Stimulated activated CD4-positive, alpha-beta T cell treated with anti-CD3 and anti-CD28 coated beads, Interleukin-2, amount 100 ng/mL, for 4 hours (primary cell): ENCODE measurements around the gene NFATC2.
"Not testable (repeated sequence)": the region's sequence is repeated elsewhere in the genome, so short reads cannot be mapped to it uniquely, and the experiment has no call there.

Experiments
- DNase-seq: peaks from one replicate; pipeline ENCODE4 v3.0.0-alpha.2; 2020; ENCODE audit warnings: low read depth

NFATC2 gene

DNA sequence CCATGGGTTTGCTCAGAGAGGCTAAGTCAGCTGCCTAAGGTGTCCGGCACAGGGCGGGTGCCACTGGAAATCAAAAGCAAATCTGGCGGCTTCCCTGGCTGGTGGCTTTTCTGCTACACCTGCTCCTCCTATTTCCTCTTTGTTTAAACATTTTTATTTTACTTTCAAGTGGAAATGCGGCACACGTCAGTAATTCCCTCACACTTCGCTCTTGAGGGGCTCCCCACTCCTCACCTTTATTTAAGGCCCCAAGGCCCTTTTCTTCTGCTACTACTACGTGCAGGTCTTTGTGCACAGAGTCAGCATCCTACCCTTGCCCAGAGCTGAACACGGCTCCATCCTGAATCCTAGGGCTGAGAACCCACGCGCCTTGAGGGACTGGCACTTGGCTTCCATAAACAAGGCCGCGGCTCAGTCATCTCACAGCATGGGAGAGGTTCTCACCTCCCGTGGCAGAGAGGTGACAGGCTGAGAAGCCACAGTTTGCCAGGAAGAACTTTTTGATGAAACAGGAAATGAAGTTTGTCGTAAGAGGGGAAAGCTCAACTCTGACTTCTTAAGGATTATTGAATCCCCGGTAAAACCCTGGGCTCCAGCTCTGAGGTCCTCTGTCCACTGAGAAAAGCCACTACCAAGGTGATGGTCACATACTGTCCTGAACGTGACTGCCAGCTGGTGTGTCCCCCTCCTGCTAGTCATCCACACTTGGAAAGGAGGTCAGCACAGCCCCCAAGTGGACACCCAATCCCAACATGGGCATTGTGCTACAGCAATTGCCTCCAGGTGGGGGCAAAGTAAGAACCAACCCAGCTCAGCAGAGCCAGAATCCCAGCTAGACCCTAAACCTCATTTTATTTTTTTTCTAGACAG is 48.0 kb downstream of the NFATC2 start:
- no peak for DNase-seq

DNA sequence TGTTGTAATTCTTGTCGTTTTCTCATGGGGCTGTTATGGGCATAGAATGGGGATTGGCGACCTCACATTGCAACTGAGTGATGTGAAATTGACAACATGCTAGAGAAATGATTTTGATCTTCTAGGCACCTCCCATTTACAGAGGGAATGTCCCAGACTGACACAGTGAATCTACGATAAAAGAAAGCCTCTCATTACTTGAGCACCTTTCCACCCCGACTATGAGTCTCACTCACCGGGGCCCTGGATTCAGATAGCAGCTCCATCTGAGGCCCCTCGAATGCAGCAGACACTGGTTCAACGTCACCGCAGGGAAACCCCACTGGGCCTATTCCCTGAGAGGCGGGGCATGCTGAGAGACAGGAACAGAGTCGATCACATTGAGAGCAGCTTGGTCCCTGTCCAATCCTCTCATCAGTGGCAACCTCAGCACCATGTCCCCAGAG is 49.1 kb downstream of the NFATC2 start:
- DNase-seq: no peak

DNA sequence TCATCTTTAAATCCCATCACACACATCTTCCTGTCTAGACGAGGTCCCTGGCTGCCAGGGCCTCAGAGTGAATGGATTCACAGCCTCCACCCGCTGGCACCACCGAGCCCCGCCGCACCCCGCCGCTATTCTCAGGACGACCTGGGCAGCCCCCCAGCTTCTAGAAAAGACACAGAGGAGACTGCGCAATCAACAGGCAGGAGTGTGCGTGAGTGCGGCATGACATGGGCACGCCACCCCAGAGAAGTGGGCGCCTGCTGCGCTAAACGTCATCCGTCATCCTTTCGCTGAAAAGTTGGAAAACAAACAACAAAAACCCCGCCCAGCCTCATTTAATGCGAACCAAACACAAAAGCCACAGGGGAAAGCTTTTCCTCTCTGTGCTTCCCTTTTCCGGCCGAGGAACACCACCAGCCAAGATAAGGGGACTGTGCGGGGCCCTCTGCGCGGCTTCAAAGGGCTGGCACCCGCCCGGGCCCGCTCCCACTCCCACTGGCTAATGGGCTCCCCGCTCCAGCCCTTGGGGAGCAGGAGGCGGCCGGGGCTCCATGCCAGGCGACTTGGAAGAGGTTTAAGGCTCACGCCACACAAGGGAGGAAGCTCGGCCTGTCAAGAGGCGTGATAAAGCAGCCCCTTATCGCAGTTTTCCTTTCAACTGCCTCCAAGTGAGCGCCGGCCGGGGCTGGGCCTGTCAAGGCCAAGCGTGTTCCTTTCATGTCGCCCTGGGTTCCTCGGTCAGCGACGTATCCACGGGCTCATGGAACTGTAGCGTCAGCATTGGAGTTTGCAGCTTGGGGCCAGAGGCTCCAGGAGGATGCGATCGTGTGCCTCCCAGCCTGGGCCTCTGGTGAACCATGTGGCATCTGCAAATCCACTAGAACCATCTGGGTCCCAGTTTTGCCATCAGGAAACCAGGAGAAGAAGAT is 50.1 kb downstream of the NFATC2 start:
- DNase-seq: no peak

DNA sequence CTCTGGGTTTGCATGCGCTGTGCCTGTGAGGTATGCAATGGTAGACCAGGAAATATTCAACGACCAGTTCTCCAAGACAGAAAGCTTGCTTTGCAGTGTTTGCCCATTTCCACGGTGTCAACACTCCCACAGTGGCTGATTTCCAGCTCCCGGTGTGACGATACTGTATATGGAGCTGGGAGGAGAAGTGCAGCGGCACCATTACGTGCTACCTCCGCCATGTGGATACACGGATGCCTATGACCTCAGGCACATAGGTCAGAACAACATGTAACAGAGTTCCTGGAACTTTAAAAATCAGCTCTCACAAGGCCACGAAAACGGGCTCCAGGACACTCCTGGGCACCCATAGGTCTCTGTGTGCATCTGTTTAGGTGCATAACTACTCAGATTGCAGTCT is 51.1 kb downstream of the NFATC2 start:
- DNase-seq: no peak

DNA sequence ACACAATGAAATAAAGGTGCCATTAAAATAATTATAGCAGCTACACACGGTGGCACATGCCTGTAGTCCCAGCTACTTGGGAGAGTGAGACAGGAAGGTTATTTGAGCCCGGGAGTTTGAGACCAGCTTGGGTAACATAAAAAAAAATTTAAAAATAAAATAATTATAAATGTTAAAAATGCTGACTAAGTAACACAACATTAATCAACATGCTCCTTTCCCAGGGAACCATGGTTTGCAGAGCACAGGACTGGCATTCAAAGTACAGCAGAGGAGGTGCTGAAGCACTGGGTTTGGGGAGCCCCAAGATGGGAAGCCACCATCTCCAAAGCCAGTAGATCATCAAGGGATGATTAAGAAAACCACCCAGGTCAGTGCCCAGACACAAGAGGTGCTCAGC is 51.9 kb downstream of the NFATC2 start:
- DNase-seq: no peak

DNA sequence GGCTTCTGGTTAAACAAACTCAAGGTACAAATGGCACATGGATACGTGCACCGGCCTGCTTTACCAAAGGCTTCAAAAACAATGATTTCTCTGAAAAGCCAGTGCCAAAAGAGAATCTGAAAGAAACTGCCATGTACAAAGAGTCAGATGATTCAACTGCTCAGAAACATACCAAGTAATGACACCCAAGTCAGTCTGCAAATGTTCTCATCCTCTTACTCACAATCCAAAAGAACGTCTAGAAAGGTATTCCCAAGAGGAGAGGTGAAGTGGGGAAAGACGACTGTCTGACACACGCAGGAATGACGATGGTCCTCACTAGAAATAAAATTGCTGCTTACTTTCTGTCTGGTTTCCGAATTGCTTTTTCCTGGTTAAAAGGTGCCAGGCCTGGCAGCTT is 52.9 kb downstream of the NFATC2 start:
- DNase-seq: no peak

DNA sequence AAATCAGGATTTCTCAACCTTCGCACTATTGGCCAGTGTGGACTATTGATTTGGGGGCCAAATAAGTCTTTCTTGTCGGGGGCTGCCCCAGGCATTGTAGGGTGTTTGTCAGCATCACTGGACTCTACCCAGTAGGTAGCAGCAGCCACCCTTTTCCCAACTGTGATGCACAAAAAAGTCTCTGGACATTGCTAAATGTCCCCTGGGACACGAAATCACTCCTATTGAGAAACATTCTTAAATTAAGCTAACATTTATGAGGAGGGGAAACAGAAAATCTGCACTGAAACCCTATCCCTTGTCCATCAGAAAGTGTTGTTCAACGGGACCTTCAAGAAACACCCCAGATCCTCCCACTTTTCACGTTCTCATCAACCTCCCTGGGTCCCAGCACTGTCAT is 54.2 kb downstream of the NFATC2 start:
- no peak for DNase-seq

DNA sequence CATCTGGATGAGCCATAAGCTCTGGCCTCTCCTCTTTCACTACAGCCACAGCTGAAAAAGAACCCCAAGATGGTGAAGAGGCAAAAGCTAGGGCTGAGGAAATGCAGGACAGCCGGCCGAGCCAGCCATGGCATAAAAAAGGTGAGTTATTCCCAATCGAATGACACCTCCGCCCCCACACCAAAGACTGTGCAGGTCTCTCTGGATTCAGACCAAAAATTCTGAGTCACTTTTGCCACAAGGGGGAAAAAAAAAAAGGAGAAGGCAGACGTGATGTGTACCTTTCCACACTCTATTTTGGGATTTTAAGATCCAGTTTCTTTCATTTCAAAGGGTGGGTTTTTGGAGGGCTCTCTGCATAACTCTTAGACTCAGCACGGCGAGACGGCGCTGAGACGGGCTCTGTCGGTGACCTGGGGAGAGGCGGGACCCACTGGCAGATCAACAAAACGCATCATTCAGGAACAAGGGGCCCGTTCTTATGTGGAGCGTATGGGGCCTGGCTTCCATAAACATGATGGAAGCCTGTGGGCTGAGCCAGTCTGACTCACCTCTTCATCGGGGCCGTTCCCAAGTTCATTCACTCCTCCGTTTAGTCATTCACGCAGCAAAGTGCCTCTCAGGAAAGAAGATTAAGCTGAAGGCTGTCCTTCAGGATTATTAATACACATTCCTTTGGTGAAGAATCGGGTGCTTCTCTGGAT is 54.8 kb downstream of the NFATC2 start:
- DNase-seq: no peak

DNA sequence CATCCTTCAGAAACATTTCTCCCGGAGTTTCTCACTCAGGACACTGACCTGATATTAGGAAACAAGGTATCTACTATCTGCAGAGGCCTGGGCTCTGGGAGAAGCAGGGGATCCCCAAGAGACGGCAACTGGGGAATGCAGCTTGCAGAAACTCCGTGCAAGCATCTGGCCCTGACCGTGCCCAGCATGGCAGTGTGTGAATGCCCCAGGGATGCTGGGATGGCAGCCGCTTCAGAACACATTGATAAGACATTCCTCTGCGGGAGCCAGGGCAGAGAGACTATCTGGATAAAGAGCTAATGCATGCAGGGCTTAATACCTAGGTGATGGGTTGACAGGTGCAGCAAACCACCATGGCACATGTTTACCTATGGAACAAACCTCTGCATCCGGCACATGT is 55.4 kb downstream of the NFATC2 start:
- no peak for DNase-seq

DNA sequence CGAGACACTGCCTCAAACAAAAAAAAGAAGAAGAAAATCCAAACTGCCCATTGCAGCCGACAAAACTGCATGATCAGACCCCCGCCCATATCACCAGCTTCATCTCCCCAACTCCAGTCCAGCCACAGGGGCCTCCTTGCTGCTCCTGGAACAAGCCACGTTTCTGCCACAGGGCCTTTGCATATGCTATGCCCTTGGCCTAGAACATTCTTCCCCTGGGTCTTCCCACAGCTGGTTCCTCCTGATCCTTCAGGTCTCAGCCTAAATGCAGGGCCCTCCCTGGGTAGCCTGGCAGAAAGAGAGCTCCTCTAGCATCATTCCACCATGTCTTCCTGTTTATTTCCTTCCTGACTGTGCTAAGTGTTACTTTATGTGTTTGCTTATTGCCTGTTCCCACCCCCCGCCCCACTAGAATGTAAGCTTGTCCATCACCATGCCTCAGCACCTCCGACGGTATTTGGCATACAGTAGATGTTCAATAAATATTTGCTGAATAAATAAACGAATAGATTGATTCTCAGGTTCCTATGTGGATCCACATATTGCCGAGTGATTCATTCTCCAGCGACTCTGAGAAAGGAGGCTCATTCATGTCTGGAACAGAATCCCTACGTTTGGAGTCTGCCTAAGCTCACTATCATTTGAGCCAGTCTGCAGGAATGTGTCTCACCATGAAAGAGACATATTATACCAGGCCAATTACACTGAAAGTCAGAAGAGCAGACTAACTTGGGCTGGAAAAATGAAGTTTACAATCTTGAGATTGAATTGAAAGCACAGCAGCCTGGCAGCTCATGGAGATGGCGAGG is 56.1 kb downstream of the NFATC2 start:
- DNase-seq: no peak

DNA sequence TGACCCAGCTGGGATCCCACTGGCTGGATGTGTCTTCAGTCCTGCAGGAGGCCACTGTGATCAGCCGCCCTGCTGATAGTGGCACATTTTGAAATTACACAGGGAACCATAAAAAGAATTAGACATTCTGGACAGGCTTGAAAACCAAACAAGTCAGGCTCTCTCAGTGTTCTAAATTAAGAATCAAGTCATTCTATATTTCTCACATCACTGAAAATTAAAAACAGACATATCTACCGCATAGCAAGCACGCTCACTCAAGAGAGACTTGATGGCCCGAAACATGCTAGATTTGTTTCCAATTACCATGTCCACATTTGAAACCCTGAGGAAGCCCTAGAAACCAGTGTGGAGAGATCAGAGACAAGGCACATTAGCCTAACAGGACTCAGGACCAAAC is 57.7 kb downstream of the NFATC2 start:
- DNase-seq: no peak

DNA sequence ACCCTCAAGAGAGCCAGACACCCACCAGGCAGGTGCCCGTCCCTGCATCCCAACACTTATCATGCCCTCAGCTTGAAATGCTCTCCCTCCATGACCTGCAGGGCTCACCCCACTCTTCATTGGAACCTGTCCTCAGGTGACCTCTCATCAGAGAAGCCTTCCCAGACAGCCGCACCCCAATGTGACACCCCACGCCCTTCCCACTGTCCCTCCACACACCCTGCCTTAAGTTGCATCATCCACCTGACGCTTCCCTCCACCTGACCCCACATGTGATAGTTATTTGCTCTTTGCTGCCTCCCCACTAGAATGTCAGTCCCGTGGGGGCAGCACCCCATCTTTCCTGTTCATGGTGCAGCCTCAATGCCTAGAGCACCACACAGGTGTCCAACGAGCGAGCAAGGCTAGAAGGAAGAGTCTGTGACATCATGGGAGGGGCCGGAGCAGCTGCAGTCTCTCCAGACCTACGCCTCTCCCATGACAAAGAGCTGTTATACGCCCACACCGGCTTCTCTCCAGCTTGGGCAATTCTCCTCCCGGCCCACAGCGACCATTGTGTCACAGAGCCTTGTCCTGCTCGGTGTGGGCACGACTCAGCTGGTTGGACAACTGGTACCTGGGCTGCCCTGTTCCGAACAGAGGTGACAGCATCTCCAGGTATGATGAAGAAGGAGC is 58.2 kb downstream of the NFATC2 start:
- DNase-seq: no peak

DNA sequence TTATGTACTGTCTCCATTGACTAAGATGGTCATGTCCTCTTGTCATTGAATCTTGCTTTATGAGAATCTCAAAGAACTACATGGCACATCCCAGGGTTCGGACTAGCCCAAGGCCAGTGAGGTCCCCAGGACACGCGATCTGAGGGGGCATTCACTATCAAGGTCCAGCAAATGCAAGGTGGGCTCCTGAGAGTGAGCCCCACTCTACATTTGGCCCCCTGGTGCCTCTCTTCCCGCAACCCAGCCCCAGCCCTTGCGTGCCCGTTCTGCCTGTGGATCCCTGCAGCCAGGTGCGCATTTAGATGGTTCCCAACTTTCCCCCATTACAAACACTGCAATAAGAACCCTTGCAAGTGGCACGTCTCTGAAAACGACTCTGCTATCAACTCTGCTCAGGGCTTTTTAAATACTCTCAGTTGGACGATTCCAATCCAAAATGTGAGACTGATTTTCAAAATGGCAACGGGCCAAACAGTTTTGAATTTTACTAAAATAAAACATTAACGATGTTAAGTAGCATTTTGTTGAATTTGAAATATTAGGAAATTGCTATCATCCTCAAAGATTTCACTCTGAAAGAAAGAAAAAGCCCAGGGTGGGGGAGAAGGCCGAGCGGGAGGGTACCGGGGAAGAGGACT is 59.6 kb downstream of the NFATC2 start:
- no peak for DNase-seq

DNA sequence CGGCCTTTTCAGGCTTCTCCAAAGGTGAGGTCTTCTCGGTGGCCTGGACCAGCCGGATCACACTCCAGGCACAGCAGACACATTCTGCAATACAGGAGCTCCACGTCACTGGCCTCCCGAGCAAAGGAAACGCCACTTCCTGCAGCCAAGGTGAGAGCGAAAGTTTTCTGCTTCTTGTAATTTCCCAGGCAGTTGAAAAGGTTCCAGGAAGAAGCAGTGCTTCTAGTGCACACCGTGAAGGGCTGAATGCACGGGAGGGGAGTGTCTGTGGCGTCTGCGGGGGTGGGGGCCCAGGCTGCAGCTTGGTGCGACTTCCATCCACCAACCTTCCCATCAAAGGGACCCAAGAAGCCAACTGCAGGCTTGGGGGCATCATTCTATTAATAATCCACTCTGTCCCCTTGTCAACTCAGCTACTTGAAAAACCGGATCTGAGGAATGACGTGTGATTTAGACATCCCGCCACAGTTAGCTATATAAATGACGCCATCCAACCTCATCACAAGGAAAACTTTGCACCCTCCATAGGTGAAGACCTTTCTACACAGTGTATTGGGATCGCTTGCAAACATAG is 61.1 kb downstream of the NFATC2 start:
- peak; percentile 46 for DNase-seq

DNA sequence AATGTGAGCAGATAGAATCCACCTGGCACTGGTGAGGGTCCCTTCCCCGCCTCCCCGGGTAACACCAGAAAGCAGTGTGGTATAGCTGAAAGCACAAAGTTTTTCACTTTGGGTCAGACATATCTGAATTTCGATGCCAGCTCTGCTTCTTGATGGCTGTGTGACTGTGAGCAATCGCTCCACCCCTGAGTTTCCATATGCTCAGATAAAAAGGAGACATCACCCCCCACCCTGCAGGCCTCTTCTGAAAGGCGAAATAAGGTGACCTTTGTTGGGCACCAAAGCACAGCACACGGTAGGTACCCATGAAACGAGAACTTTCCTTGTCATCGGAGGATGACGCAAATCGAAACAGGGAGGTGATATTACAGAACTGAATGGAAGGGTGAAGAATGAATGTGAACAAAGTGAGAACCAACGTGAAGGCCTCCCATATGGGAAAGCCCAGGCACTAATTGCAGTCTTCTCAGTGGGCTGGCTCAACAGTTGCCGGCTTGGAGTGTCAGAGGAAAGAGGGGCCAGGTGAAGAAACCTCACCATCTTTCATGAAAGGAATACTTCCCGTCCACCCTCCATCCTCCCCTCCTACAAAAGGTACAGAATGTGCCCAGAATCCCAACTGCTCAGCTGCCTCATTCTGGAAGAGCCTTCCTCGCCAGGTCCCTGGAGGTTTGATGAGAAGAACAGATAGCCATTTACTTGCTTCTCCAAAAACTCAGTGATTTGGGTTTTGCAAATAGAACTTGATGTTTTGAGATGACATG is 61.8 kb downstream of the NFATC2 start:
- peak; percentile 54 for DNase-seq

DNA sequence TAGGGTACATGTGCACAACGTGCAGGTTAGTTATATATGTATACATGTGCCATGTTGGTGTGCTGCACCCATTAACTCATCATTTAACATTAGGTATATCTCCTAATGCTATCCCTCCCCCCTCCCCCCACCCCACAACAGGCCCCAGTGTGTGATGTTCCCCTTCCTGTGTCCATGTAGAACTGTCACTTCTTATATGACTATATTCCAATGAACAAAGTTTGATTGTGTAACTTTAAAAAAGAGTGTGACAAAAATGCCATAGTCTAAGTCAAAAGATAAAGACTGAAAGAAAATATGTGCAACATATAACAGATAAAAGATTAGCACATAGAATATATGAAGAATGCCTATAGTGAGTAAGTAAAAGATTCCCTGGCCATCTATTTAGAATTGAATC is 66.4 kb downstream of the NFATC2 start:
- DNase-seq: not testable (repeated sequence)

DNA sequence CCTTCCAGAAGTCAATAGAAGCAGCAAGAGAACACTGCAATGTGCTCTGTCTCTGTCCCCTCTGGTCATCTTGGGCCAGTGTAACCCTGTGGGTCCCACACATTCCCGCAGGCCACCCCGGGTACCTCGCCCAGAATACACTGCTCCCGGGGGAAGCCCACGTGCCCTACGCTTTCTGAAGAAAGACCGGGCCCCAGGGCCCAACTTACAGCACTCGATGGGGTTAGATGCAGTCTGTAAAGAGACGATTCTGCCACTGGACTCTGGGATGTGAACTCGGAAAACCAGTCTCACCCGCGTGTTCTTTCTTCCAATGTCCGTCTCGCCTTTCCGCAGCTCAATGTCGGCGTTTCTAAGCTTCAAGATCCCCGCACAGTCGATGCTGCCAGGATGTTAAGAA is 68.7 kb downstream of the NFATC2 start:
- DNase-seq: no peak

DNA sequence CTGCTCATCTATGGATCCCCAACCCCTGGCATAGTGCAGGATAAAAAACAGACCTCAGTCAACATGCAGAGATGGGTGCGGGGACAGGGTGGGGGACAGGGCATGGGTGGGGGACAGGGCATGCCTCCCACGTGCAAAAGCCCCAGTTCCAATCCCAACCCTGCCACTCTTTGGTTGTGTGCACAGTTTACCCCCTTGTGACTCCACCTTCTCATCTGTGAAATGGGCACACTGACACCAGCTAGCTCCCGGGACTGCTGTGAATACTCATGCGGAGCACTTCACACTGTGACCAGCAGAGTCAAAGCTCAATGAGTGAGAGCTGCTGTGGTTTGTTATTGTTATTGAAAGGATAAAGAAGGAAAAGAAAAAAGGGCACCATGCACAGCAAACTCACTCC is 69.3 kb downstream of the NFATC2 start:
- no peak for DNase-seq

DNA sequence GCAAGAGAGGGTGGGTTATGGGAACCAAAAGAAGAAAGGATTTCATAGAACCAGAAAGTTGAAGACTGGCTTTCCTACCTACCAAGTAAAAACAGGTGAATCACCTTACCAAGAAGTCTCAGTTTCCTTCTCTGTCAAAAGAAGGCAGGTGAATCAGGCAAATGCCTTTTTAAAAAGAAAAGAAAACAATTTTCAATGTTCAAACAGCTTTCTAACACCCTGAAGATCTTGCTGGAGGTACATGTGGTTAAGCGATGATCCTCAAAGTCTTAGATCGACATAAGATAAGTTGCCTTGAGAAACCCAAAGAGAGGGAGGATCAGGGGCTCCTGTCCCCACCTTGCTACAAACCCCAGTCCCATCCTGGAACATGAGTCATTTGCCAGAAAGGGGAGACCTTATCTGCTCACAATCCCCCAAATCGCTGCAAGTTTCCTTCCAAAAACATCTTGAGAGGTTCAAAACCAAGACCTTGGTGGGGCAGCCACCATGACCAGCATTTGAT is 71.6 kb downstream of the NFATC2 start:
- DNase-seq: no peak
